IMR-90 (cell line): ENCODE measurements around the gene LEP. TPM values are rescaled to one million over a fixed set of nuclear protein-coding genes. Genes with fewer than 3 reads are reported as not detected.

ENCODE experiments used
- ATAC-seq: fragments of 200-7000 bp; cut with Tn5 transposase; 2 replicates; pipeline ENCODE4 v1.9.1; 2020; ENCODE audit warnings: low read depth, mild to moderate bottlenecking, moderate library complexity
- BruUV-seq: library from RNA; stranded (reverse); fragments of 400-500 nt; replicated peaks from 2 replicates; lab custom pipeline; 2021; lab: Mats Ljungman, UMichigan
- CTCF ChIA-PET: fragments of 300-600 bp; formaldehyde crosslinking; extraction: SDS; loops from one replicate; lab custom pipeline; 2021; ENCODE audit warnings: antibody characterized with exemption; lab: Yijun Ruan, JAX
- POLR2A ChIA-PET: fragments of 300-600 bp; sonication (Branson Sonifier 250); formaldehyde crosslinking; loops from one replicate; lab custom pipeline; 2022; ENCODE audit warnings: antibody characterized with exemption; ENCODE audit not compliant: unreplicated experiment; lab: Charles Lee
- DNase-seq: peaks from one replicate; pipeline ENCODE4 v3.0.0; 2013
- H2AFZ ChIP-seq: replicated peaks from 2 replicates; pipeline ENCODE3; 2013; ENCODE audit warnings: low read length, mild to moderate bottlenecking; ENCODE audit not compliant: poor library complexity
- H2AK5ac ChIP-seq: 2 replicates; pipeline ENCODE4 v1.6.1; 2013; ENCODE audit warnings: low read depth, low read length, inconsistent platforms
- H2AK9ac ChIP-seq: replicated peaks from 2 replicates; pipeline ENCODE3; 2013; ENCODE audit warnings: mild to moderate bottlenecking, low read depth, low read length, moderate library complexity; ENCODE audit not compliant: poor library complexity
- H2BK120ac ChIP-seq: 2 replicates; pipeline ENCODE4 v1.6.1; 2013; ENCODE audit warnings: low read depth, low read length, inconsistent platforms
- H2BK15ac ChIP-seq: 3 replicates; pipeline ENCODE4 v1.6.1; 2013; ENCODE audit warnings: low read depth, low read length, inconsistent platforms
- H2BK20ac ChIP-seq: 2 replicates; pipeline ENCODE4 v1.6.1; 2013; ENCODE audit warnings: low read depth, mild to moderate bottlenecking, inconsistent platforms, low read length, moderate library complexity
- H2BK5ac ChIP-seq: 2 replicates; pipeline ENCODE4 v1.6.1; 2013; ENCODE audit warnings: mild to moderate bottlenecking, low read depth, low read length, inconsistent platforms; ENCODE audit not compliant: poor library complexity, severe bottlenecking
- H3K14ac ChIP-seq: replicated peaks from 2 replicates; pipeline ENCODE4 v1.6.1; 2013; ENCODE audit warnings: low read depth, low read length, inconsistent platforms
- H3K18ac ChIP-seq: 2 replicates; pipeline ENCODE4 v1.6.1; 2013; ENCODE audit warnings: low read depth, low read length, control low read depth
- H3K23ac ChIP-seq: 2 replicates; pipeline ENCODE4 v1.6.1; 2013; ENCODE audit warnings: low read depth, low read length, inconsistent platforms
- H3K27ac ChIP-seq: 2 replicates; pipeline ENCODE4 v1.5.1; 2013; ENCODE audit warnings: mild to moderate bottlenecking, control low read depth, low read length; ENCODE audit not compliant: insufficient read depth
- H3K27me3 ChIP-seq: 2 replicates; pipeline ENCODE4 v1.6.1; 2013; ENCODE audit warnings: low read length; ENCODE audit not compliant: control insufficient read depth, insufficient read depth
- H3K36me3 ChIP-seq: 2 replicates; pipeline ENCODE4 v1.6.1; 2013; ENCODE audit warnings: low read length, mixed read lengths; ENCODE audit not compliant: control insufficient read depth, insufficient read depth
- H3K4ac ChIP-seq: 2 replicates; pipeline ENCODE4 v1.6.1; 2013; ENCODE audit warnings: low read depth, low read length, inconsistent platforms
- H3K4me1 ChIP-seq: 2 replicates; pipeline ENCODE4 v1.6.1; 2013; ENCODE audit warnings: low read length, mixed read lengths; ENCODE audit not compliant: control insufficient read depth, insufficient read depth
- H3K4me2 ChIP-seq: 2 replicates; pipeline ENCODE4 v1.6.1; 2013; ENCODE audit warnings: low read depth, mild to moderate bottlenecking, control low read depth, low read length, moderate library complexity
- H3K4me3 ChIP-seq: 2 replicates; pipeline ENCODE4 v1.5.1; 2013; ENCODE audit warnings: low read depth, mild to moderate bottlenecking, control low read depth, low read length, moderate library complexity; ENCODE audit not compliant: insufficient read depth
- H3K56ac ChIP-seq: 2 replicates; pipeline ENCODE4 v1.6.1; 2013; ENCODE audit warnings: low read length, inconsistent platforms; ENCODE audit not compliant: insufficient read depth; ENCODE audit errors: extremely low read depth
- H3K79me1 ChIP-seq, 2 experiments: 2 replicates each; pipeline ENCODE4 v1.6.1; 2013; ENCODE audit warnings: low read length in 2 of 2, inconsistent platforms in 1 of 2, low read depth in 1 of 2
- H3K9ac ChIP-seq: 2 replicates; pipeline ENCODE4 v1.6.1; 2013; ENCODE audit warnings: low read depth, low read length, control low read depth
- H3K9me1 ChIP-seq: 2 replicates; pipeline ENCODE4 v1.6.1; 2013; ENCODE audit warnings: low read length, inconsistent platforms; ENCODE audit not compliant: insufficient read depth
- H3K9me3 ChIP-seq: 2 replicates; pipeline ENCODE4 v1.6.1; 2013; ENCODE audit warnings: low read length; ENCODE audit not compliant: control insufficient read depth, insufficient read depth
- H4K20me1 ChIP-seq: 2 replicates; pipeline ENCODE4 v1.6.1; 2013; ENCODE audit warnings: low read length, inconsistent platforms; ENCODE audit not compliant: insufficient read depth
- H4K5ac ChIP-seq: 2 replicates; pipeline ENCODE4 v1.6.1; 2013; ENCODE audit warnings: mild to moderate bottlenecking, low read depth, low read length, control low read depth
- H4K8ac ChIP-seq, 2 experiments: 2 replicates each; pipeline ENCODE4 v1.6.1; 2013; ENCODE audit warnings: low read depth in 2 of 2, low read length in 2 of 2, control low read depth in 1 of 2, inconsistent platforms in 1 of 2
- H4K91ac ChIP-seq: 2 replicates; pipeline ENCODE4 v1.6.1; 2013; ENCODE audit warnings: low read depth, low read length, inconsistent platforms; ENCODE audit not compliant: insufficient read depth
- BHLHE40 ChIP-seq: fragments of 150-350 bp; IDR thresholded peaks from 2 replicates; pipeline ENCODE4 v1.6.1; 2016; ENCODE audit warnings: mild to moderate bottlenecking, low read depth, low read length
- CHD1 ChIP-seq: IDR thresholded peaks from 2 replicates; pipeline ENCODE4 v1.6.1; 2012; ENCODE audit warnings: low read depth, low read length, improper control_type of control experiment
- MAFK ChIP-seq: IDR thresholded peaks from 2 replicates; pipeline ENCODE4 v1.6.1; 2012; ENCODE audit warnings: low read depth, low read length, improper control_type of control experiment
- MXI1 ChIP-seq: IDR thresholded peaks from 2 replicates; pipeline ENCODE4 v1.6.1; 2012; ENCODE audit warnings: low read depth, mild to moderate bottlenecking, low read length, moderate library complexity, borderline replicate concordance
- NFE2L2 ChIP-seq: fragments of 150-350 bp; IDR thresholded peaks from 2 replicates; pipeline ENCODE4 v1.6.1; 2016; ENCODE audit warnings: low read depth, mild to moderate bottlenecking, low read length
- RAD21 ChIP-seq: IDR thresholded peaks from 2 replicates; pipeline ENCODE4 v1.6.1; 2012; ENCODE audit warnings: low read length, improper control_type of control experiment
- RFX5 ChIP-seq: IDR thresholded peaks from 2 replicates; pipeline ENCODE4 v1.8.0; 2012; ENCODE audit warnings: low read depth, mild to moderate bottlenecking, low read length, moderate library complexity
- WGBS, 2 experiments: methylation state at CpG; one replicate each; pipeline versions ENCODE4 v1.1.5 to v1.1.7; 2013; ENCODE audit warnings: missing lambda C conversion rate in 2 of 2; ENCODE audit not compliant: insufficient read length in 1 of 2; ENCODE audit errors: extremely low coverage in 2 of 2; 5-methylcytosine and 5-hydroxymethylcytosine counted together
- dilution Hi-C: fragments of 300-500 bp; cut with HindIII; formaldehyde crosslinking; loops from one replicate; pipeline ENCODE4 v1.14.3; 2018; ENCODE audit warnings: low sequenced_read_pairs; ENCODE audit not compliant: unreplicated experiment
- in situ Hi-C: fragments of 300-500 bp; cut with MboI; formaldehyde crosslinking; loops from 3 replicates; pipeline ENCODE4 v1.14.3; 2019; ENCODE audit warnings: low sequenced_read_pairs, inconsistent platforms, mixed read lengths
- intact Hi-C: fragments of 100-400 bp; cut with micrococcal nuclease; formaldehyde crosslinking; loops from 2 replicates; pipeline ENCODE4 v1.10.0; 2022
- polyA plus RNA-seq, 3 experiments: library from polyadenylated mRNA; depleted of rRNA; stranded (reverse); fragments of >200 nt; gene quantifications; 2 replicates each; pipeline ENCODE4 v1.2.3, GENCODE V29; 2012; ENCODE audit warnings: low replicate concordance in 1 of 3
- total RNA-seq: library from RNA; depleted of rRNA; stranded (reverse); fragments of >200 nt; gene quantifications from 2 replicates; pipeline ENCODE4 v1.2.3, GENCODE V29; 2012
- TF ChIP-seq, protein P1 (sequence below): conservative IDR thresholded peaks from 2 replicates; pipeline ENCODE4 v1.5.1; 2012; ENCODE audit warnings: mild to moderate bottlenecking, low read depth, low read length, improper control_type of control experiment
- TF ChIP-seq, protein P2 (sequence below): fragments of 150-350 bp; IDR thresholded peaks from 2 replicates; pipeline ENCODE4 v1.6.1; 2017; ENCODE audit warnings: mild to moderate bottlenecking, antibody characterized with exemption, low read length, low read depth

The LEP gene
- total and polyA plus RNA-seq, 2 of the 4 experiments (the other 2 are of a cell fraction), result not detected

GRCh38 chr7:128231677-128232076 is 9.4 kb upstream of the LEP start:
- Histone ChIP-seq H3K14ac (no peak overlapping the region), H3K23ac (no peak overlapping the region), H3K27ac (no peak overlapping the region), H3K36me3 (no peaks in the 10 kb centered on the region), H3K9me1 (0 out of 2 replicates have a peak, but pooled peaks cover 3% of the 10 kb centered on the region), H2BK120ac (no peak overlapping the region), H3K4me3 (no peak overlapping the region), H3K9ac (no peak overlapping the region), H4K8ac (no peak overlapping the region), H3K18ac (no peak overlapping the region), H2BK20ac (no peak overlapping the region), H4K20me1 (no peaks in the 10 kb centered on the region), H3K4ac (no peak overlapping the region), H3K4me1 (no peaks in the 10 kb centered on the region), H2BK15ac (no peak overlapping the region), H4K5ac (no peak overlapping the region), H2BK5ac (no peak overlapping the region), H3K4me2 (no peak overlapping the region), H2AFZ (no peak overlapping the region), H3K79me1 (no peaks in the 10 kb centered on the region), H4K91ac (no peak overlapping the region), H2AK9ac (no peak overlapping the region), H3K9me3 (no peaks in the 10 kb centered on the region), H3K56ac (no peak overlapping the region), H3K27me3 (peaks cover 59% of the 10 kb centered on the region), H2AK5ac (no peak overlapping the region)
- 61% methylated on average over 3 of the region's 6 CpGs; no CpG with 5 or more reads in 1 of the 2 experiments for WGBS, 2 experiments
- BruUV-seq, result no TSS peak
- ChIA-PET POLR2A (no interaction called here), CTCF (no interaction called here)
- in situ Hi-C loops (no loop called here), intact Hi-C loops (no loop called here), dilution Hi-C loops (no loop called here)
- no peak for DNase-seq
- no peak for TF ChIP-seq MAFK
- TF ChIP-seq, protein P1, sequence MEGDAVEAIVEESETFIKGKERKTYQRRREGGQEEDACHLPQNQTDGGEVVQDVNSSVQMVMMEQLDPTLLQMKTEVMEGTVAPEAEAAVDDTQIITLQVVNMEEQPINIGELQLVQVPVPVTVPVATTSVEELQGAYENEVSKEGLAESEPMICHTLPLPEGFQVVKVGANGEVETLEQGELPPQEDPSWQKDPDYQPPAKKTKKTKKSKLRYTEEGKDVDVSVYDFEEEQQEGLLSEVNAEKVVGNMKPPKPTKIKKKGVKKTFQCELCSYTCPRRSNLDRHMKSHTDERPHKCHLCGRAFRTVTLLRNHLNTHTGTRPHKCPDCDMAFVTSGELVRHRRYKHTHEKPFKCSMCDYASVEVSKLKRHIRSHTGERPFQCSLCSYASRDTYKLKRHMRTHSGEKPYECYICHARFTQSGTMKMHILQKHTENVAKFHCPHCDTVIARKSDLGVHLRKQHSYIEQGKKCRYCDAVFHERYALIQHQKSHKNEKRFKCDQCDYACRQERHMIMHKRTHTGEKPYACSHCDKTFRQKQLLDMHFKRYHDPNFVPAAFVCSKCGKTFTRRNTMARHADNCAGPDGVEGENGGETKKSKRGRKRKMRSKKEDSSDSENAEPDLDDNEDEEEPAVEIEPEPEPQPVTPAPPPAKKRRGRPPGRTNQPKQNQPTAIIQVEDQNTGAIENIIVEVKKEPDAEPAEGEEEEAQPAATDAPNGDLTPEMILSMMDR, result no peak
- no peak for TF ChIP-seq NFE2L2
- no peak for TF ChIP-seq RFX5
- TF ChIP-seq RAD21, result no peak
- TF ChIP-seq BHLHE40, result no peak
- TF ChIP-seq, protein P2, sequence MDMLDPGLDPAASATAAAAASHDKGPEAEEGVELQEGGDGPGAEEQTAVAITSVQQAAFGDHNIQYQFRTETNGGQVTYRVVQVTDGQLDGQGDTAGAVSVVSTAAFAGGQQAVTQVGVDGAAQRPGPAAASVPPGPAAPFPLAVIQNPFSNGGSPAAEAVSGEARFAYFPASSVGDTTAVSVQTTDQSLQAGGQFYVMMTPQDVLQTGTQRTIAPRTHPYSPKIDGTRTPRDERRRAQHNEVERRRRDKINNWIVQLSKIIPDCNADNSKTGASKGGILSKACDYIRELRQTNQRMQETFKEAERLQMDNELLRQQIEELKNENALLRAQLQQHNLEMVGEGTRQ, result no peak
- no peak for TF ChIP-seq CHD1
- no peak for TF ChIP-seq MXI1
- ATAC-seq, result no peak
